ENCODE results near the gene TMPRSS9.

Gene TMPRSS9

GRCh38 chr19:2329501-2329916 is 30.6 kb upstream of the TMPRSS9 start:
- peak; percentile 72 for DNase-seq (ENCODE audit: low spot score)

- no peak for DNase-seq (ENCODE audit: low spot score)
Measured at GRCh38 chr19:2330255-2330631, 29.8 kb upstream of the TMPRSS9 start.

DNA sequence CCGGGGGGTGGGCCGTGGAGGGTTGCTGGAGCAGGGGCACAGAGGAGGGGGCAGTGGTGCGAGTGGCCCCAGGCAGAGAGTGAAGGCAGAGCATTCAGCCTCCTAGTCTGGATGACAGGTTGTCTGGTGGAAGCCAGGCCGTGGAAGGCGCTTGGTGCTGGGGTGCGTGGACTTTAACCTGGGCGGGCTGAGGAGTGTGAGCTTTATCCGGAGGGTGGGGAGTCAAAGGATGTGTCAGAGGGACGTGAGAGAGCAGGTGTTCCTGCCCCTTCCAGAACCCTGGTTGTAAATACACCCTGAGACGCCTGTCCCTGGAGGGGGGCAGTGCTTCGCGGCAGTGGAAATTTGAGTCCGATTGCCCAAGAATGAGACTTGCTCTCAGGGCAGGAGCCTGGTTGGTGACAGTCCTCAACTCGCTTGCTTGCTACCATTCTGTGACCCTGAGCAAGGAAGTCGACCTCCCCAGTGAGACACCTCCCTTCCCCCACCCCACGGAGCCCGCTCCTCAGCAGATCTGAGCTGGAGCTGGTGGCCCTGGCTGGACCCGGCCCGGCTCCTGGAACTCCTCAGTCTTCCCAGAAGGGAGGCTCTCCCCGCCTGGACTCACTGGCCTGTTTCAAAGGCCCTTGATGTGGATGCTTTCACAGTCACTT is 29.3 kb upstream of the TMPRSS9 start:
- no peak for DNase-seq (ENCODE audit: low spot score)

DNA sequence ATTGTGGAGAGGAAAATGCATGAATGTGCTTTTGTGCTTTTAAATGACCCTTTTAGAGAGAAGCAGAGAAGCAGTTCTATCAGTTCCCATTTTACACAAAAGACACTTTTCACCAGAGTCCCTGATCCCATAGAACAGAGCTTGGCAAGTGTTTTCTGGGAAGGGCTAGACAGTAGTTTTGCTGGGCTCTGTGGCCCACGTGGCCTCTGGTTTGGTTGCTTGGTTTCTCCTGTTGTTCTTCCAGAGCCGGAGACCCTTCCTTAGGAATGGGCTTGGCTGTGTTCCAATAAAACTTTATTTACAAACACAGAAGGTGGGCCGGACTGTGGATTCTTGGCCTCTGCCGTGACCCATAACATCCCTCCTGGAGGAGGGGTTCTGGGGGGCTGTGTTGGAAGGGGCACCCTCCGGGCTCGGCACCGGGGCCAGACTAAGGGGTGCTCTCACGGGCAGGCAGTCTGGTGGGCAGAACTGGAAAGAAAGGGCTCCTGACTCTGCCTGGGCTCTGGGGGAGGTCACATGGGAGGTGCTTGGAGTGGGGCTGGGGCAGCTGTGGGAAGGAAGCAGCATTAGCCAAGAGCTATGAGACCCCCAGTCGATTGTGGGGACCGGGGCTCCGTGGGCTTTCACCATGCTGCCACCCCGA is 28.3 kb upstream of the TMPRSS9 start:
- no peak for DNase-seq (ENCODE audit: low spot score)

- no peak for DNase-seq (ENCODE audit: low spot score)
Measured at GRCh38 chr19:2332341-2333026, 27.6 kb upstream of the TMPRSS9 start.

- DNase-seq (ENCODE audit: low spot score) = no peak
Measured at GRCh38 chr19:2333027-2333806, 26.8 kb upstream of the TMPRSS9 start.

GRCh38 chr19:2333807-2334211 is 26.3 kb upstream of the TMPRSS9 start:
- DNase-seq (ENCODE audit: low spot score) = no peak

DNA sequence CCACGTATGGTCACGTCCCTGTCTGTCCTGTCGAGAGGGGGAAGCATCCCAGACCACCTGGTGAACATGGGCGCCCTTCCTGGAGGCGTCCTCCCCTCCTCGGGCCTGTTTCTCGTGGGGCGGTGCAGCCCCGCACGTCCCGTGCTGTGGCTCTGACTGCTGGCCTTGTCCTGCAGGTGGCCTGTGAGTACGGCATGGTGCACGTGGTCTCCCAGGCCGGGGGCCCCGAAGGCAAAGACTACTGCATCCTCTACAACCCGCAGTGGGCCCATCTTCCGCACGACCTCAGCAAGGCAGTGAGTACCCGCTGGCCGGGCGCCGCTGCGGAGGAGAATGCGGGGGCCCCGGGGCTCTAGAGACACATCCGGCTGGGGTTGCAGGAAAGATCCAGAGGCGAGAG is 25.6 kb upstream of the TMPRSS9 start:
- DNase-seq (ENCODE audit: low spot score) = no peak

DNA sequence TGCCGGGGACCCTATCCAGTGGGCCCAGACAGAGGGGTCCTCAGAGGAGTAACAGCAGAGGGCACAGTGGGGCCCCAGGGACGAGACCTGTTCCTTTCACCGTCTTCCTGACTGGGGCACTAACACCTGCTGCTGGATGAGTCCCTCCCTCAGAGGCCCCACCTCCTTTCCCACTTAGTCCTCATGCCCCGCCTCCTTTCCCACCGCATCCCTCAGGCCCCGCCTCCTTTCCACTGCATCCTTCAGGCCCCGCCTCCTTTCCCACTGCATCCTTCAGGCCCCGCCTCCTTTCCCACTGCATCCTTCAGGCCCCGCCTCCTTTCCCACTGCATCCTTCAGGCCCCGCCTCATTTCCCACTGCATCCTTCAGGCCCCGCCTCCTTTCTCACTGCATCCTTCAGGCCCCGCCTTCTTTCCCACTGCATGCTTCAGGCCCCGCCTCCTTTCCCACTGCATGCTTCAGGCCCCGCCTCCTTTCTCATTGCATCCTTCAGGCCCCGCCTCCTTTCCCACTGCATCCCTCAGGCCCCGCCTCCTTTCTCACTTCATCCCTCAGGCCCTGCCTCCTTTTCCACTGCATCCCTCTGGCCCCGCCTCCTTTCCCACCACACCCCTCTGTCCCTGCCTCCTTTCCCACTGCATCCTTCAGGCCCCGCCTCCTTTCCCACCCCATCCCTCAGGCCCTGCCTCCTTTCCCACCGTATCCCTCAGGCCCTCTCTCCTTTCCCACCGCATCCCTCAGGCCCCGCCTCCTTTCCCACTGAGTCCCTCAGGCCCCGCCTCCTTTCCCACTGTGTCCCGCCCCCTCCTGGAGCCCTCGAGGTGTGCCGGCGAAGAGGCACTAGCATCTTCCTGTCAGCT is 24.8 kb upstream of the TMPRSS9 start:
- no peak for DNase-seq (ENCODE audit: low spot score)

DNA sequence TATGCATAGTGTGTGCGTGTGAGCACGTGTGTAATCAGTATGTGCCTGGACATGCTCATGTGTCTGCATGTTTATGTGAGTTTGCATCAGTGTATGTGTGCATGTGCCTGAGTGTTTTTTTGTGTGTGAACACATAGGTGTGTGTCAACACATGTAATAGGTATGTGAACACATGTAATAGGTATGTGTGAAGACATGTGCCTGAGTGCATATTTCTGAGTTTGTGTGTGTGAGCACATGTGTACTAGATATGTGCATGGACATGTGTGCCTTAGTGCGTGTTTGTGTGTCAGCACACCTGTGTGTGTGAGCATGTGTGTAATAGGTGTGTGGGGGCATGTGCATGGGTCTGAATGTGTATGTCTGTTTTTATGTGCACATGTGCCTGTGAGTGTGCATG is 24.2 kb upstream of the TMPRSS9 start:
- no peak for DNase-seq (ENCODE audit: low spot score)

DNA sequence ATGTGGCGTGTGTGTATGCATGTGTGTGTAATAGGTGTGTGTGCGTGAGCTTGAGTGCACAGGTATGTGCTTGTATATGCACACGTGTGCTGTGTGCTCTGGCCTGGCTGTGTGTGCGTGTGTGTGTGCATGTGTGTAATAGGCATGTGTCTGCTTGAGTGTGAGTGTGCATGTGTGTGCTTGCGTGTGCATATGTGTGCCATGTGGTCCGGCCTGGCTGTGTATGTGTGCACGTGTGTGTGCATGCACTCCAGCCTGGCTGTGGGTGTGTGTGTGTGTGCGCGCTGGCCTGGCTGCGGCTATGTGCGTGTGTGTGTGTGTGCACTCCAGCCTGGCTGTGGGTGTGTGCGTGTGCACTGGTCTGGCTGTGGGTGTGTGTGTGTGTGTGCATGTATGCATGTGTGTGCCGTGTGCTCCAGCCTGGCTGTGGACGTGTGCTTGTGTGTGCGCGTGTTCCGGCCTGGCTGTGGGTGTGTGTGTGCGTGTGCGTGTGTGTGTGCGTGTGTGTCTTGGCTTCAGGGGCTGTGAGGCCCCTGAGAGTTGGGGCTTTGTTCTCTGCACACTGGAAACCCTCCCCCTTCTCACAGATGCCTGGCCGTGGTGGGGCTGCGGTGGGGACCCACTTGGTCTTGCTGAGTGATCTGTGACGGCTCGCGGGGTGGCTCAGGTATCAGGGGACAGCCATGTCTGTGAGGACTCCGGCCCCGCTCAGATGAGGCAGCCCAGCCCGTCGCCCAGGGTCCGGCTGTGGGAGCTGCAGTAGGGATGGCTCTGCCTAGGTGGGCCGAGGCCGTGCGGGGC is 23.3 kb upstream of the TMPRSS9 start:
- no peak for DNase-seq (ENCODE audit: low spot score)

- DNase-seq (ENCODE audit: low spot score) = peak; percentile 85
Measured at GRCh38 chr19:2337329-2337707, 22.7 kb upstream of the TMPRSS9 start.

DNA sequence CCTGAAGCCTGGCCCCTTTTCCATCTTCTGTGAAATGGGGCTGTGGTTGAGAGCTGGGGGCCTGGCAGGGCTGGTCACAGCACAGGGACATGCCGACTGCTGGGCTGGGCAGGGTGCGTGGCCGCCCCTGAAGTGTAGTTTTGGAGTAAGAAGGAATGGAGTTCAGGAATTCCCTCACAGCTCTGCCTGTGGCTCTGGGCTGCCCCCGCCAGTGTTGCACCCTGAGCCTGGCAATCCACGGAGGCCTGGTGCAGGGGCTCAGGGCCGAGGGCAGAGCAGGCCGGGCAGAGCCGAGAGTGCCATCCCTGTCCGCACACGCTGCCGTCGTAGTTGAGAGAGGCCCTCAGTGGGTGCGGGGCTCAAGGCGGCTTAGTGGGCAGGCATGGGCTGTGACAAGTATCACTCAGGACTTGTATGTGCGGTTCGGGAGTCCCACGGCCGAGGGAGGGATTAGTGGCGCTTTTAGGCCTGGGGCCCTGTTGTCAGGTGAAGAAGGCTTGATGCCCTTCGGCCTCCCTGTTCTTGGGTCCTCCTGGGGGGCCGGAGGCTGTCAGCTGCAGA is 21.9 kb upstream of the TMPRSS9 start:
- no peak for DNase-seq (ENCODE audit: low spot score)

DNA sequence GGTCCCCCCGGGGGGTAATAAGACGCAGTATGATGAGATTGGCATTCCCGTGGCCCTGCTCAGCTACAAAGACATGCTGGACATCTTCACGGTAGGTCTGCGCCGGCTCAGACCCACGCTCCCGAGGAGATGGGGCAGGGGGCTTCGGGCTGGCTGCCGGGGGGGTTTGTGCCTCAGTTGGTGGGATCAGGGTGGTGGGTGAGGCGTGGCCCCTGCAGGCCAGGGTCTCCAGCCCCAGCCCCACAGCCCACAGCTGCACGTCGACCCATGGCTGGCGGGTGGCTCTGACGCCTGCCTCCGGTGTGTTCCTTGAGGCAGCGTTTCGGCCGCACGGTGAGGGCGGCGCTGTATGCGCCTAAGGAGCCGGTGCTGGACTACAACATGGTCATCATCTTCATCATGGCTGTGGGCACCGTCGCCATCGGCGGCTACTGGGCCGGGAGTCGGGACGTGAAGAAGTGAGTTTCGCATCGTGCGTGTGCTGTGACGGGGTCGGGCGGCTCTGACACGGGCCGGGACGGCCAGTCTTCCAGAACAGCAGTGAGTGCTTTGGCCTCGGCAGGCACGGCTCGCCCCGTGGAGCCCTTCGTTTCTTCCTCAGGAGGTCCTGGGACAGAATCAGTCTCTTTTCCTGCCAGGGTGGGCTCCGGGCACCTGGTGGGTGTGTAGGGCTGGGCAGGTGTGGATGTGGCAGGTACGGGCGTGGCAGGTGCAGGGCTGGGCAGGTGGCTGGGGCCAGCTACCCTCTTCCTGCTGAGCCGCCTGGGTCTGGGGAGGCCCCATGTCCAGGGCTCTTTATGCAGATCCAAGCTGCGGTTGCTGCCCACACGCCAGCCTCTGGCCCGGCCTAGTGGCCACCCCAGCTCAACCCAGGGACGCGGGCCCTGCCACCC is 21.1 kb upstream of the TMPRSS9 start:
- no peak for DNase-seq (ENCODE audit: low spot score)

DNA sequence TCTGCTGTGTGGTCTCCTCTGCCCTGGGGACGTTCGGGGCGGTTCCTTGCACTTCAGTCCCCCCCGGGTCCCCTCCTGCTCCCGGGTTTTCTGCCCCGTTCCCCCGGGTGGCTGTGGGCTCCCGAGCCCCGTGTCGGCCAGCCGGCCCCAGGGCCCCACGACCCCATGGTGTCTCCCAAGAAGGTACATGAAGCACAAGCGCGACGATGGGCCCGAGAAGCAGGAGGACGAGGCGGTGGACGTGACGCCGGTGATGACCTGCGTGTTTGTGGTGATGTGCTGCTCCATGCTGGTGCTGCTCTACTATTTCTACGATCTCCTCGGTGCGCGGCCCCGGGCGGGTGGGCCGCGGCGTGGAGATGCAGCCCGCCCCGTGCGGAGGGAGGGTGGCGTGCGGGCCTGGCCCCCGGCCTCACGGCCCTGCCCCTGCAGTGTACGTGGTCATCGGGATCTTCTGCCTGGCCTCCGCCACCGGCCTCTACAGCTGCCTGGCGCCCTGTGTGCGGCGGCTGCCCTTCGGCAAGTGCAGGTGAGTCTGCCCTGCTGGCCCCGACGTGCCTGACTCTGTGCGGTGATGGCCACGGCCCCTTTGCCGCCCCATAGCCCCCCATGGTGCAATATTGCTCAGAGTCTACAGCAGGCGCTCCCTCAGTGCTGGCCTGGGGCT is 20.3 kb upstream of the TMPRSS9 start:
- no peak for DNase-seq (ENCODE audit: low spot score)

DNA sequence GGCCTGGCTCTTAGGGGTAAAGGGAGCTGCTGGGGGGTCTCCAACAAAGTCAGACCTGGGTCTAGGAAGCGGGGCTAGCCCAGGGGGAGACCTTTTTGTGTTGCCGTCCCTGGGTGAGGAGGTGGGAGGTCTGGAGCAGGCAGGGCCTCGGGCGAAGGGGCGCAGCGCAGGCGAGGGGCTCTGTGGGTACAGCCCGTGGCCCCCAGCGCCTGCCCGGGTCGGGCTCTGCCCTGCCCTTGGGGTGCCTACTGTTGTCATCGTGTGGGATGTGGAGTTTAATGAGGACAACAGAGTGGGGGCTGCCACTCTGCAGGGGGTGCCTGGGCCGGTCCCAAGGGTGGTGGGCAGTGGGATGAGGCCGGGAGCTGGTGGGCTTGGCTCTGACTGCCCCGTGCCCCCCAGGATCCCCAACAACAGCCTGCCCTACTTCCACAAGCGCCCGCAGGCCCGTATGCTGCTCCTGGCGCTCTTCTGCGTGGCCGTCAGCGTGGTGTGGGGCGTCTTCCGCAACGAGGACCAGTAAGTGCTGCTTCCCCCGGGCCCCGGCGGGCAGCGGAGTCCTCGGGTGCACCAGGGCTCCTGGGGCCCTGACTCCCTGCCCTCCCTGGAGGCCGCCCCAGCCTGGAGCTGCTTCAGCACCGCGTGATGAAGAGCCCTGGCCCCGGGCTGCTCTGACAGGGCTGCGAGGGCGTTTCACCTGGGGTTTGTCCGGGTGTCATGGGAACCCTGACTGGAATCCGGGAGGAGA is 19.4 kb upstream of the TMPRSS9 start:
- DNase-seq (ENCODE audit: low spot score) = no peak

DNA sequence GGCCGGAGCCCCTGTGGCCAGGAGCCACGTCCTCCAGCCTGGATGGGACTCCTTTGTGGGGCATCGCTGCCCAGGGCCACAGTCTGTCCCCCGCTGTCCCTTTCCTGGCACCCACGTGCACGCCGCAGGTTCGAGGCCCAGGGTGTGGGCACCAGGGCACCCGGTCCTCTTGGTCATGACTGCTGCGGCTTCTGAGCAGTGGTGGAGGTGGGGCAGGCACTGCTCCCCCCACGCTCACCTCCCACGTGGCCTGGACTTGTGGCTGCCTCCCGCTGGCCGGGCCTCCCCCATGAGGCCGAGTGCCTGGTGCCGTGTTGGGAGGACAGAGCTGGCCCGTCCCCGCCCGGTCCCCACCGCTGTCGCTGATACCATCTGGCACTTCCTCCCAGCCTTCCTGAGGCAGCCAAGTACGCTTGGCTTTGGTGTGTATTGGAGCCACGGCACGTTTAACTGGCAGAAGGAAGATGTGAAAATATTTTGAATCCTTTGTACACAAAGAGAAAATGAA is 18.8 kb upstream of the TMPRSS9 start:
- no peak for DNase-seq (ENCODE audit: low spot score)

GRCh38 chr19:2341982-2342381 is 18.1 kb upstream of the TMPRSS9 start:
- DNase-seq (ENCODE audit: low spot score) = no peak
